Iris pigment epithelial cell (primary cell): Measurements from ENCODE around the gene LPIN1.

Experiments used
- DNase-seq: peaks from one replicate; pipeline ENCODE4 v3.0.0-alpha.2; 2011; ENCODE audit warnings: low read depth

Gene LPIN1

GRCh38 chr2:11784747-11785610 lies 38.5 kb downstream of the LPIN1 start:
- peak; percentile 36 for DNase-seq

GRCh38 chr2:11785611-11785940 lies 39.1 kb downstream of the LPIN1 start:
- DNase-seq: no peak

GRCh38 chr2:11786191-11786590 lies 39.8 kb downstream of the LPIN1 start:
- no peak for DNase-seq

GRCh38 chr2:11786592-11786991 lies 40.2 kb downstream of the LPIN1 start:
- DNase-seq: no peak

- no peak for DNase-seq
Observed at GRCh38 chr2:11787991-11788390, 41.6 kb downstream of the LPIN1 start.

GRCh38 chr2:11788461-11789124 lies 42.2 kb downstream of the LPIN1 start:
- no peak for DNase-seq

- no peak for DNase-seq
Observed at GRCh38 chr2:11789243-11789642, 42.8 kb downstream of the LPIN1 start.

- no peak for DNase-seq
Observed at GRCh38 chr2:11790228-11790627, 43.8 kb downstream of the LPIN1 start.

- no peak for DNase-seq
Observed at GRCh38 chr2:11795590-11795989, 49.2 kb downstream of the LPIN1 start.

GRCh38 chr2:11796190-11797171 lies 50.0 kb downstream of the LPIN1 start:
- DNase-seq: no peak

- DNase-seq: no peak
Observed at GRCh38 chr2:11797846-11798245, 51.4 kb downstream of the LPIN1 start.

- DNase-seq: no peak
Observed at GRCh38 chr2:11798701-11799435, 52.4 kb downstream of the LPIN1 start.

- no peak for DNase-seq
Observed at GRCh38 chr2:11799826-11800225, 53.4 kb downstream of the LPIN1 start.

GRCh38 chr2:11802782-11803191 lies 56.4 kb downstream of the LPIN1 start:
- peak; percentile 73 for DNase-seq

GRCh38 chr2:11805024-11805423 lies 58.6 kb downstream of the LPIN1 start:
- DNase-seq: no peak

GRCh38 chr2:11805920-11806319 lies 59.5 kb downstream of the LPIN1 start:
- no peak for DNase-seq

GRCh38 chr2:11807156-11808015 lies 61.0 kb downstream of the LPIN1 start:
- no peak for DNase-seq

GRCh38 chr2:11808016-11808400 lies 61.6 kb downstream of the LPIN1 start:
- no peak for DNase-seq

- DNase-seq: peak; percentile 29
Observed at GRCh38 chr2:11809586-11810236, 63.3 kb downstream of the LPIN1 start.
